ENCODE data around the gene DEGS1.
"Not testable (repeated sequence)": the region's sequence is repeated elsewhere in the genome, so short reads cannot be mapped to it uniquely, and the experiment has no call there.

- TF ChIP-seq, protein P1, sequence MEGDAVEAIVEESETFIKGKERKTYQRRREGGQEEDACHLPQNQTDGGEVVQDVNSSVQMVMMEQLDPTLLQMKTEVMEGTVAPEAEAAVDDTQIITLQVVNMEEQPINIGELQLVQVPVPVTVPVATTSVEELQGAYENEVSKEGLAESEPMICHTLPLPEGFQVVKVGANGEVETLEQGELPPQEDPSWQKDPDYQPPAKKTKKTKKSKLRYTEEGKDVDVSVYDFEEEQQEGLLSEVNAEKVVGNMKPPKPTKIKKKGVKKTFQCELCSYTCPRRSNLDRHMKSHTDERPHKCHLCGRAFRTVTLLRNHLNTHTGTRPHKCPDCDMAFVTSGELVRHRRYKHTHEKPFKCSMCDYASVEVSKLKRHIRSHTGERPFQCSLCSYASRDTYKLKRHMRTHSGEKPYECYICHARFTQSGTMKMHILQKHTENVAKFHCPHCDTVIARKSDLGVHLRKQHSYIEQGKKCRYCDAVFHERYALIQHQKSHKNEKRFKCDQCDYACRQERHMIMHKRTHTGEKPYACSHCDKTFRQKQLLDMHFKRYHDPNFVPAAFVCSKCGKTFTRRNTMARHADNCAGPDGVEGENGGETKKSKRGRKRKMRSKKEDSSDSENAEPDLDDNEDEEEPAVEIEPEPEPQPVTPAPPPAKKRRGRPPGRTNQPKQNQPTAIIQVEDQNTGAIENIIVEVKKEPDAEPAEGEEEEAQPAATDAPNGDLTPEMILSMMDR (conservative IDR thresholded peaks at IDR 0.05 in 1 of 2, IDR thresholded peaks at IDR 0.05 in 1 of 2; ENCODE audit: extremely low read depth in 1 of 2, insufficient read depth in 1 of 2, low read depth in 1 of 2, low read length in 2 of 2) = not testable (repeated sequence)
- not testable (repeated sequence) for TF ChIP-seq EZH2 (IDR thresholded peaks at IDR 0.05; ENCODE audit: borderline replicate concordance, low read length)
Observed at GRCh38 chr1:224205931-224206538, 23.0 kb downstream of the DEGS1 start.
